ENCODE measurements around the gene LRRC31.

The LRRC31 gene

DNA sequence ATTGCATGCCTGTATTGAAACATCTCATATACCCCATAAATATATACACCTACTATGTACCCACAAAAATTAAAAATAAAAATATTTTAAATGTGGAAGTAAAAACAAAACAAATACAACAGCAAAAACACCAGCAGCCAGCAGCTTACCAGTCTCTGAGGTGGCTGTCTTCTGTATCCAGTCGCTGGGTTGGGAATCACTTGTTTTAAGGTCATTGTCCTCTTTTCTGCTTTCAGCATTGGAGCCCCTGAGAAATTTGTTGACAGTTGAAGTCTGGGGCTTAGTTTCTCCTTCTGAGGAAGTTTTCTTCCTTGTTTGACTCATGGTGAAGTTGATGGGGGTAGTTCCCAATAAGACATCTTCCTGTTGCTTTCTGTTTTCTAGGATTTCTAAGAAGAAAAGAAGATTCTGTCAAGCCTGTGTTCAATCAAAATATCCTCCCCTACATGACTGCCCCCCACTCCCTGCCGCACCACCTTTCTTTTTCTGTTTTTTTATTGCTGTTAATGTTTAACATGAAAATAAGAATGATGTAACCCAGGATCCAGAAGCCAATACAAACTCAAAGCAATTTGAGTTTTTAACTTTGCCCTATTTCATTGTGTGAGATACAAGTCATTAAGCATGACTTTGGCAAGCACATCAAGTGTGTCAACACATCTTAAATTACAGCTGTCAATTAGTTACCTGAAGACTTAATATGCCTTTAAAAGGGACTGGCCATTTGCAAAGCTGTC lies at the start of gene LRRC31:
Gene LRRC31 (minus strand): TSS at position 452 of the 737 bp plus-strand sequence. CDS start 128 bp downstream, at position 324.
- no peak for DNase-seq

DNA sequence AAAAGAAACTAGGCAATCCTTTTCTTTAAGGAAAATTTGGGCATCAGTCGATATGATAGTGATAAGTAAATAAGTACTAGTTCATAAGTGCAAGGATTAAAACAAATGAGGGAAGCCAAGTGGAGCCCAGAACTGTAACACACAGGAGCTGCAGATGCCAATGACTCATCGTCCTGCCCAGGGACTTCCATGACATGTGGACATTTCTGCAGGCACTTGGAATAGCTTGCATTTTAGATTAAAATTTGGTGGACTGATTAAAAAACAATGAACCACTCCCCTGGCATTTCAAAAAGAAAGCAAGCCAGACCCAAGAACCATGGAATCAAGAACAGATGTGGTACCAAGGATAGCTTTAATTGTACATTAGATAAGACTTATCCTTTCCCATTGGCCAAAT lies 44.6 kb upstream of the LRRC31 start:
- DNase-seq: no peak

DNA sequence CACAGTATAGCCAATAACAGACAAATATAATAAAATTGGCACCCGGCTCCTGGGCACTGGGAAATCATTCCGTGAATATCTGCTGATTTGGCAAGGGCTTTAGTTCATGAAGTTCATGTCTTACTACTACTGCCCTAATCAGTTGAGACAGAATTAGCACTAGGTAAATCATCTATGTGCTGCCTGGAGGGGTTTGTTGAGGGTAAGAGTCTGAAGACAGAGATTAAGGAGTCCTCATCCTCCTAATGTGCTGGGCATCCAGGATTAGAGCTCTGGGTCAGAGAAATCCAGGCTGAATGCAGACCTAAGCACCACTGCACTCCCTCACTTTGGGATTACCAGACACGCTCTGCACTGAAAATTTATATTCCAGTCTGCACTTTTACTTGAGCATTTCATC lies 43.6 kb upstream of the LRRC31 start:
- no peak for DNase-seq

GRCh38 chr3:169911272-169911671 lies 41.5 kb upstream of the LRRC31 start, which contains the start of gene SAMD7:
Gene SAMD7, plus strand, starts transcription at chr3:169911572. Its CDS starts 7,927 bp downstream, at chr3:169919499.
- no peak for DNase-seq

DNA sequence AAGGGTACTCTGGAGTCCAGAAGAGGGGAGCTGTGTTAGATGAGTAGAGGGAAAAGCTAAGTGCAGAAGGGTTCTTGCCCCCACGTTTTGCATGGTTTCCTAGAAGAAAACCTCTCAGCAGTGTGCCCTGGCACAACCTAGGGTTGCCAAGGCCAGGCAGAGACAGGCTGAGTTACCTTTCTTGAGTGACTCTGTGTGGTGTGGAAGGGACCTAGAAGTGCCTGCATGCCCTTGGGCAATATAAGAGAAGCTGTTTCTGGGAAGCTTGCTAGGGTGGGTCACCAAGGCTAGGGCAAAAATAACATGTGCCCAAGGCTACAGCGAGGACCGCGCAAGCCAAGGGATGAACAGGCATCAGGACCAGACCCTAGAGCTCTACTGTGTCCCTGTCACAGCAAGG lies 38.2 kb upstream of the LRRC31 start:
- DNase-seq: no peak

- DNase-seq: no peak
Measured at GRCh38 chr3:169907476-169907875, 37.7 kb upstream of the LRRC31 start.

DNA sequence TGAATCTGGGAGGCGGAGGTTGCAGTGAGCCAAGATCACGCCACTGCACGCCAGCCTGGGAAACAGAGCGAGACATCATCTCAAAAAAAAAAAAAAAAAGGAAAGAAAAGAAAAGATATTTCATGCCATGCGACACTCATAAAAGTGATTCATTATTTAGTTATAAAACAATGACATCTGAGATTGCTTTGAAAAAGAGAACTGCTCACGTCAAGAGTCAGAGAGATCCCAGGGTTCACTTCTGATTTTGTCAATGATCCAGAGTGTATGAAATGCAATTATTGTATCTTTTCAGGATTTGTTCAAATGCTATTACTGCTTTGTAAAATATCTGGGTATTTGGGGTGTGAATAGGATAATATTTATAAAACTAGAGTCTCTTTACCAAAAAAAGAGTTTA lies 35.7 kb upstream of the LRRC31 start:
- no peak for DNase-seq

DNA sequence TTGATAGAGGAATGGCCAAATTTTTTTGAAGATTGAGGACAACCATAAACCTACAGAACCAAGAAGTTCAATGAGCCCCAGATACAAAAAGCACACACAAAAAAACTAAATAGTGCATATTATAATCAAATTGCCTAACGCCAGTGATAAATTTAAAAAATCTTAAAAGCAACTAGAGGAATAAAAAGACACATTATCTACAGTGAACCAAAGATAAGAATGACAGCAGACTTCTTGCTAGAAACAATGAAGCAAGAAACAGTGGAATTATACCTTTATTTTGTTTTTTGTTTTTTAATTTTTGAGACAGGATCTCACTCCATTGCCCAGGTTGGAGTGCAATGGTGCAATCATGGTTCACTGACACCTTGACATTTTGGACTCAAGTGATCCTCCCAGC lies 31.7 kb upstream of the LRRC31 start:
- DNase-seq: no peak

GRCh38 chr3:169897284-169897683 lies 27.5 kb upstream of the LRRC31 start:
- no peak for DNase-seq

DNA sequence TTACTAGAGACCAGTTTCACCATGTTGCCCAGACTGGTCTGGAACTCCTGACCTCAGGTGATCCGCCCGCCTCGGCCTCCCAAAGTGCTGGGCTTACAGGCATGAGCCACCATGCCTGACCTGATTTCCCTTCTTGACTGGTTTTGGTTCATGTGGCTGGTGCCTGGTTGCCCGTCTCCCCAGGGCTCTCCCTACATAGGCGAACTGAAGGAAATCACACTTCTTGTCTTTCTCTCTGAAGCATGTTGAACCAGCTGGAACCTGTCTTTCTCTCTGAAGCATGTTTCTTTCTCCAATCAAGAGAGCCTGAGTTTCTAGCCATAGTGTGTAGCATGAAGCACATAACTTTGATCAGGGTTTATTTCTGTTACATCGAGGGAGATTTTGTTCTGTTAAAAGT lies 25.3 kb upstream of the LRRC31 start:
- DNase-seq: no peak

- peak in 1 of 58 donors; percentile 0 for DNase-seq
Measured at GRCh38 chr3:169894110-169894509, 24.4 kb upstream of the LRRC31 start.

GRCh38 chr3:169891886-169892285 lies 22.2 kb upstream of the LRRC31 start:
- DNase-seq: no peak

GRCh38 chr3:169886671-169887070 lies 16.9 kb upstream of the LRRC31 start:
- DNase-seq: peak in 54 of 58 donors; percentile 1 to 87 (median 59)

- no peak for DNase-seq
Measured at GRCh38 chr3:169880576-169881250, 11.0 kb upstream of the LRRC31 start.

- no peak for DNase-seq
Measured at GRCh38 chr3:169879845-169880575, 10.3 kb upstream of the LRRC31 start.

GRCh38 chr3:169879013-169879557 lies 9.3 kb upstream of the LRRC31 start:
- DNase-seq: no peak

DNA sequence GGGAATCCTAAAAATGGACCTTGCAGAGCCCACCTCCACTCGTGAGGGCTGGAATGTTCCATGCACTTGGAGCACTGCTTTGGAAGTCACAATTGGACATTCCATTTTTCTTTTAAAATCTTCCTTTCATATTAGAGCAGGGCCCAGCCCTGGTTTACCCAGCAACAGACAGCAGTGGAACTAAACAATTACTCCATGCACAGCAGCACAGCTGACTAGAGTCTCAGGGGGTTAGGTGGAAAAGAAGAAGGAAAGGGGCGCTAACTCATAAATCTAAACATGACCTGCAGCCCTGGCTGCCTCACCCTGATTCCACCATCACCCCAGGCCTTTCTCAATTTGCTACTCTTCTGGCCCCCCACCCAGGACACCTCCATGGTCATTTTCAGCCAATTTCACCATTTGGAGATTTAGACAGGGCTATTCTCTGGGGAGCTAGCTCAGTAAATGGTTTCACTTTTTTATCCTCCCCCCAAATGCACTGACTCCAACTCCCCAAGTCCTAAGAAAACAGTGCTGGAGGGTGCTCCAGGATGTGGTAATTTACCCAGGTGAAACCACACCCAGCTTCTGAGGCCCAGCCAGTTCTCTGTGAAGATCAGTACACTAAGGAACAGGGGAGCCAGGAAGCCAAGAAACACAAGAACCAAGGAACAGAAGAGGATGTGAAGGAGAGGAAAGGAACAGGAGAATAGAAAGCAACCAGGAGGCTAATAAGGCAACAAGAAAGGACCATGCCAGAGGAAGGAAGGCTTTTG lies 1.6 kb upstream of the LRRC31 start:
- DNase-seq: no peak

DNA sequence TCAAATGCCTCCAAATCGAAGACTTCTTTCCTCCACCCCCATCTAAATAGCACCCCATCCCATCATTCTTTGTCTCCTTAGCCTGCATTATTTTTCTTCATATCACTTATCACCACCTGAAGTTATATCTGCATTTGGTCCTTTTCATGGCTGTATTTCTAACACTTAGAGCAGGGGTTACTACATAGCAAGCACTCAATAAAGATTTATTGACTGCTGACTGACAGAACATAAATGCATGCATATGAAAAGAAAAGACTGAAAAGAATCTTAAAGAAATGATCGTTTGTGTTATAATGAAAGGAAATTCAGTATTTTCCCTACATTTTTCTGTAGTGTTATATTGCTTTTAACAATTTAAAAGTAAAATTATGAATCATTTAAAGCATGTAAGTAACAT lies 1.4 kb downstream of the LRRC31 start:
- DNase-seq: no peak

DNA sequence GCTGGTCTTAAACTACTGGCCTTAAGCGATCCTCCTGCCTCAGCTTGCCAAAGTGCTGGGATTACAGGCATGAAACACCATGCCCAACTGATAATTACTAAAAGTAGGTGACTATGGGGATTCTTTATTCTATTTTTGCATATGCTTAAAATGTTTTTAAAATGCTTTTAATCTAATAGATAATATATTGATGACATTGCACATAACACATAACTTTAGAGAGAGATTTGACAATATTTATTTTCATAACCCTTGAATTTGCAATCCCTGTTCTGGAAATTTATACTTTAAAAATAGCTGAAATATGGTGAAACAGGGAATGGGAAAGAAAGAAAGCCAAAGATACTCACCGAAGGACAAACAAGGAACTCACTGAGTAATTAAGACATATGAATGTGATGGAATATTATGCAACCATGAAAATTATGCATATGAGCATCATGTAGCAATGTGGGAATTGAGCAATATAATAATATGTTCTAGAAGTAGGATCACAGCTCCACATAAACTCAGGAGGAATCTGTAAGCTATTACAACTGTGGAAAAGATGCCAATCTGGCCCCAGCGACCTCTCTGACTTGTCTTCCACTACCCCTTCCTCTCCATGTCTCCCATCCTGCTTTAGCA lies 2.0 kb downstream of the LRRC31 start:
- no peak for DNase-seq

DNA sequence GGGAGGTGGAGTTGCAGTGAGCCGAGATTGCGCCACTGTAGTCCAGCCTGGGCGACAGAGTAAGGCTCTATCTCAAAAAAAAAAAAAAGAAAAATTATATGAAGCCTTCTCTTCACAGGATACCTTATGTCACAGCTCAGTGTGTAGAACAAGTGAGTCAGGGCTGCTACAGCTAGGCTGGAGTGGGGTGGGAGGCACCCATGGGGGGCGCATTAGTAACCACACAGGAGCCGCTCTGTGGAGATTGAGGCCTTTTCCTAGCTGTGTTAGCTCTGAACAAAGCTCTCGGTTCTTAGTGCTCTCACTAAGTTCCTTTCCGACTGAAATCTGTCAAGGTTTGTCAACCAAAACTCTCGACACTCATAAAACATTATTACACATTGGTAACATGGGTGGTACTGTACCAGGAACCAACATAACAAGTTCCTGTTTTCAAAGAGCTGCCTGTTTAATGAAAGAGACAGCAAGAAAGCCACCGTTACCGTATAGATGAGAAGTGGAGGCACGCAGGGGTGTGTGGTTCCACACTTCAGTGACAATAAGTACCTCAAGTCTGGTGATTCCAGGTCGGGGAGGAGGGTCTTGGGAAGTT lies 4.5 kb downstream of the LRRC31 start:
- DNase-seq: no peak
